Astrocyte of the spinal cord (primary cell): Measurements from ENCODE around the gene TAL1.

Source experiments
- DNase-seq: peaks from one replicate; pipeline ENCODE4 v3.0.0; 2011; ENCODE audit warnings: low read depth, low spot score
- H3K4me3 ChIP-seq: 2 replicates; pipeline ENCODE4 v1.5.1; 2011; ENCODE audit warnings: low read depth, mild to moderate bottlenecking, low read length, moderate library complexity
- CTCF ChIP-seq: IDR thresholded peaks from 2 replicates; pipeline ENCODE4 v1.5.1; 2012; ENCODE audit warnings: low read depth, mild to moderate bottlenecking, low read length, inconsistent platforms
- in situ Hi-C: cut with HindIII; loops from 2 replicates; pipeline ENCODE4 v1.10.0; 2017; ENCODE audit warnings: low sequenced_read_pairs

TAL1 gene

GRCh38 chr1:47252795-47253194, 20.8 kb upstream of the TAL1 start:
- DNase-seq, result no peak
- H3K4me3 ChIP-seq, result no peak overlapping the region
- in situ Hi-C loops, result no loop called here
- TF ChIP-seq CTCF, result no peak

- no peak for DNase-seq
- in situ Hi-C loops, result no loop called here
- H3K4me3 ChIP-seq, result no peak overlapping the region
- TF ChIP-seq CTCF, result no peak
Observed at GRCh38 chr1:47252369-47252768, 20.3 kb upstream of the TAL1 start.

GRCh38 chr1:47249755-47250154, 17.7 kb upstream of the TAL1 start:
- in situ Hi-C loops, result no loop called here
- no peak for DNase-seq

GRCh38 chr1:47244339-47244862, 12.4 kb upstream of the TAL1 start:
- DNase-seq, result no peak
- in situ Hi-C loops, result no loop called here
- H3K4me3 ChIP-seq, result no peak overlapping the region
- no peak for TF ChIP-seq CTCF

More at GRCh38 chr1:47249755-47250154, 17.7 kb upstream of the TAL1 start:
- no peak for TF ChIP-seq CTCF
- H3K4me3 ChIP-seq, result no peak overlapping the region

GRCh38 chr1:47243910-47244309, 11.9 kb upstream of the TAL1 start:
- no peak for DNase-seq
- TF ChIP-seq CTCF, result no peak
- in situ Hi-C loops, result no loop called here
- H3K4me3 ChIP-seq, result no peak overlapping the region

- no peak for TF ChIP-seq CTCF
- no peak overlapping the region for H3K4me3 ChIP-seq
- in situ Hi-C loops, result no loop called here
- no peak for DNase-seq
Observed at GRCh38 chr1:47241114-47242113, 9.4 kb upstream of the TAL1 start.
